Liver (tissue), 9 donors: ENCODE measurements around the gene ELF4. TPM values are rescaled to one million over a fixed set of nuclear protein-coding genes. Genes with fewer than 3 reads are reported as not detected.

Experiments
- DNase-seq: peaks from one replicate; pipeline ENCODE4 v3.0.0-alpha.2; 2017; ENCODE audit warnings: low spot score
- H3K27ac ChIP-seq, 2 donors: one replicate each; pipeline ENCODE4 v1.7.0; 2013; ENCODE audit warnings: inconsistent platforms in 2 of 2, low read length in 2 of 2, control low read depth in 1 of 2, low read depth in 1 of 2, mild to moderate bottlenecking in 1 of 2
- H3K27me3 ChIP-seq, 4 donors: one replicate each; pipeline versions ENCODE4 v1.6.1 to v1.7.0; 2013; ENCODE audit warnings: low read length in 3 of 4, inconsistent platforms in 1 of 4, mild to moderate bottlenecking in 1 of 4, moderate library complexity in 1 of 4; ENCODE audit not compliant: control insufficient read depth in 4 of 4, insufficient read depth in 4 of 4
- H3K36me3 ChIP-seq, 4 donors: one replicate each; pipeline versions ENCODE4 v1.6.1 to v1.7.0; 2013; ENCODE audit warnings: low read length in 3 of 4, mild to moderate bottlenecking in 3 of 4, low read depth in 1 of 4, moderate library complexity in 1 of 4; ENCODE audit not compliant: control insufficient read depth in 4 of 4, insufficient read depth in 3 of 4
- H3K4me1 ChIP-seq, 4 donors: one replicate each; pipeline versions ENCODE4 v1.6.1 to v1.7.0; 2013; ENCODE audit warnings: low read length in 3 of 4, mild to moderate bottlenecking in 3 of 4, moderate library complexity in 1 of 4; ENCODE audit not compliant: control insufficient read depth in 4 of 4, insufficient read depth in 4 of 4
- H3K4me3 ChIP-seq, 3 donors: one replicate each; pipeline versions ENCODE4 v1.6.1 to v1.7.0; 2013; ENCODE audit warnings: low read length in 3 of 3, control low read depth in 1 of 3, low read depth in 1 of 3, mild to moderate bottlenecking in 1 of 3
- H3K9ac ChIP-seq, 2 donors: one replicate each; pipeline ENCODE4 v1.7.0; 2013; ENCODE audit warnings: low read length in 2 of 2, mild to moderate bottlenecking in 2 of 2, moderate library complexity in 2 of 2, control low read depth in 1 of 2, low read depth in 1 of 2
- H3K9me3 ChIP-seq, 4 donors: one replicate each; pipeline versions ENCODE4 v1.6.1 to v1.7.0; 2013; ENCODE audit warnings: low read length in 3 of 4; ENCODE audit not compliant: control insufficient read depth in 4 of 4
- EGR1 ChIP-seq, 2 donors: IDR thresholded peaks; 2 replicates each; pipeline ENCODE4 v1.6.1; 2016 to 2018; ENCODE audit warnings: antibody characterized with exemption in 2 of 2, low read depth in 2 of 2
- FOXA1 ChIP-seq: IDR thresholded peaks from 2 replicates; pipeline ENCODE4 v1.6.1; 2016; ENCODE audit warnings: antibody characterized with exemption
- FOXA2 ChIP-seq: IDR thresholded peaks from 2 replicates; pipeline ENCODE4 v1.6.1; 2016; ENCODE audit warnings: antibody characterized with exemption
- GABPA ChIP-seq, 2 donors: IDR thresholded peaks in 1 of 2; conservative IDR thresholded peaks in 1 of 2; 2 replicates each; pipeline ENCODE4 v1.6.1; 2016; ENCODE audit warnings: antibody characterized with exemption in 2 of 2, mild to moderate bottlenecking in 1 of 2, moderate library complexity in 1 of 2
- HNF4A ChIP-seq, 2 donors: conservative IDR thresholded peaks; 2 replicates each; pipeline ENCODE4 v1.6.1; 2016; ENCODE audit warnings: antibody characterized with exemption in 2 of 2, mild to moderate bottlenecking in 2 of 2
- HNF4G ChIP-seq: IDR thresholded peaks from 2 replicates; pipeline ENCODE4 v1.6.1; 2016; ENCODE audit warnings: antibody characterized with exemption
- JUND ChIP-seq, 2 donors: IDR thresholded peaks; 2 replicates each; pipeline ENCODE4 v1.6.1; 2016; ENCODE audit warnings: antibody characterized with exemption in 2 of 2
- NR2F2 ChIP-seq: IDR thresholded peaks from 2 replicates; pipeline ENCODE4 v1.6.1; 2016; ENCODE audit warnings: antibody characterized with exemption
- RAD21 ChIP-seq, 2 donors: IDR thresholded peaks; 2 replicates each; pipeline ENCODE4 v1.6.1; 2016; ENCODE audit warnings: antibody characterized with exemption in 2 of 2, mild to moderate bottlenecking in 2 of 2
- RXRA ChIP-seq, 2 donors: IDR thresholded peaks; 2 replicates each; pipeline ENCODE4 v1.6.1; 2017 to 2018; ENCODE audit warnings: antibody characterized with exemption in 2 of 2, mild to moderate bottlenecking in 1 of 2
- SP1 ChIP-seq: IDR thresholded peaks from 2 replicates; pipeline ENCODE4 v1.6.1; 2018; ENCODE audit warnings: antibody characterized with exemption, mild to moderate bottlenecking
- TAF1 ChIP-seq: conservative IDR thresholded peaks from 2 replicates; pipeline ENCODE4 v1.6.1; 2016; ENCODE audit warnings: antibody characterized with exemption, mild to moderate bottlenecking
- YY1 ChIP-seq: IDR thresholded peaks from 2 replicates; pipeline ENCODE4 v1.6.1; 2016; ENCODE audit warnings: antibody characterized with exemption, mild to moderate bottlenecking
- WGBS: extraction: QIAGEN DNeasy Blood & Tissue Kit; methylation state at CpG from one replicate; pipeline ENCODE4 v1.1.7; 2013; 5-methylcytosine and 5-hydroxymethylcytosine counted together
- polyA plus RNA-seq, 2 donors: library from polyadenylated mRNA; stranded (reverse) in 1 of 2; unstranded in 1 of 2; fragments of 200-250 nt in 1 of 2; fragments of >200 nt in 1 of 2; fragmentation: Nextera tagmentation in 1 of 2; extraction: Ambion mirVana in 1 of 2; gene quantifications; one replicate each; pipeline versions ENCODE4 v1.2.1 to v1.2.3, GENCODE V29; 2013 to 2015
- total RNA-seq, 2 donors: library from RNA; depleted of rRNA; stranded (reverse); fragments of >200 nt; gene quantifications; one replicate each; pipeline ENCODE4 v1.2.3, GENCODE V29; 2014
- TF ChIP-seq, protein P1 (sequence below): IDR thresholded peaks from 2 replicates; pipeline ENCODE4 v1.6.1; 2016; ENCODE audit warnings: antibody characterized with exemption
- TF ChIP-seq, protein P2 (sequence below): IDR thresholded peaks from 2 replicates; pipeline ENCODE4 v1.6.1; 2016; ENCODE audit warnings: antibody characterized with exemption
- TF ChIP-seq, protein P3 (sequence below): IDR thresholded peaks from 2 replicates; pipeline ENCODE4 v1.6.1; 2016; ENCODE audit warnings: antibody characterized with exemption
- TF ChIP-seq, protein P4 (sequence below): fragments of 150-350 bp; IDR thresholded peaks from 2 replicates; pipeline ENCODE4 v1.5.1; 2017; ENCODE audit warnings: improper control_type of control experiment, low read depth, low read length; ENCODE audit not compliant: missing input control
- TF ChIP-seq, protein P5 (sequence below): IDR thresholded peaks from 2 replicates; pipeline ENCODE4 v1.6.1; 2016; ENCODE audit warnings: antibody characterized with exemption, mild to moderate bottlenecking
- donor health status: healthy.
- donor health status: healthy.
- donor health status: healthy.
- donor health status: healthy.
- donor health status: healthy.

Gene ELF4
- total and polyA plus RNA-seq, 4 donors = 0.35 to 4.7 (median 1.5) TPM

DNA sequence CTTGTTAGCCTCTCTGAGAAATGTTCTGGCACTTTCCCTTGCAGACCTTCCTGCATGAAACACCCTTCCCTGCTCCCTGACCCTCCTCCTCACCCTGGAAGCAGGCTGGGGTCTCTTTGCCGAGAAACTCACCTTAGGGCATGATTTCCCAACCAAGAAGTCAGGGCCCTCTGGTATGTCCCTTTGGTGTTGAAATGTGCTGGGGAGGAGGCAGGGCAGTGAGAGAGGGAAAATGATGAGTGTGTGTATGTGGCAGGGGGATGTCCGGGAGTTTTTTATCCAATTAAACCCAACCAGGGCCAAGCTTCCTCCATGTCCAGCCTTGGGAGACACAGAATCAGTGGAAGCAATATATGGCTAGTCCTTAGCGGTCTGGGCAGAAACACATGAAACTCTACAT lies 5.1 kb downstream of the ELF4 start:
- H3K36me3 ChIP-seq = no peaks in the 10 kb centered on the region
- H3K4me3 ChIP-seq = no peak overlapping the region
- no peaks in the 10 kb centered on the region for H3K9me3 ChIP-seq
- H3K27me3 ChIP-seq = no peaks in the 10 kb centered on the region
- TF ChIP-seq YY1 (no peak), TAF1 (no peak), HNF4A (conservative IDR thresholded peaks at IDR 0.05) (no peak), HNF4G (no peak), RXRA (IDR thresholded peaks at IDR 0.05) (no peak), EGR1 (IDR thresholded peaks at IDR 0.05; ENCODE audit: low read depth in 2 of 2) (no peak), FOXA2 (no peak), SP1 (no peak), GABPA (IDR thresholded peaks at IDR 0.05 in 1 of 2, conservative IDR thresholded peaks at IDR 0.05 in 1 of 2) (no peak), RAD21 (IDR thresholded peaks at IDR 0.05) (no peak), NR2F2 (no peak), JUND (IDR thresholded peaks at IDR 0.05) (no peak), FOXA1 (no peak)
- TF ChIP-seq, protein P1, sequence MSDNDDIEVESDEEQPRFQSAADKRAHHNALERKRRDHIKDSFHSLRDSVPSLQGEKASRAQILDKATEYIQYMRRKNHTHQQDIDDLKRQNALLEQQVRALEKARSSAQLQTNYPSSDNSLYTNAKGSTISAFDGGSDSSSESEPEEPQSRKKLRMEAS = no peak
- TF ChIP-seq, protein P2, sequence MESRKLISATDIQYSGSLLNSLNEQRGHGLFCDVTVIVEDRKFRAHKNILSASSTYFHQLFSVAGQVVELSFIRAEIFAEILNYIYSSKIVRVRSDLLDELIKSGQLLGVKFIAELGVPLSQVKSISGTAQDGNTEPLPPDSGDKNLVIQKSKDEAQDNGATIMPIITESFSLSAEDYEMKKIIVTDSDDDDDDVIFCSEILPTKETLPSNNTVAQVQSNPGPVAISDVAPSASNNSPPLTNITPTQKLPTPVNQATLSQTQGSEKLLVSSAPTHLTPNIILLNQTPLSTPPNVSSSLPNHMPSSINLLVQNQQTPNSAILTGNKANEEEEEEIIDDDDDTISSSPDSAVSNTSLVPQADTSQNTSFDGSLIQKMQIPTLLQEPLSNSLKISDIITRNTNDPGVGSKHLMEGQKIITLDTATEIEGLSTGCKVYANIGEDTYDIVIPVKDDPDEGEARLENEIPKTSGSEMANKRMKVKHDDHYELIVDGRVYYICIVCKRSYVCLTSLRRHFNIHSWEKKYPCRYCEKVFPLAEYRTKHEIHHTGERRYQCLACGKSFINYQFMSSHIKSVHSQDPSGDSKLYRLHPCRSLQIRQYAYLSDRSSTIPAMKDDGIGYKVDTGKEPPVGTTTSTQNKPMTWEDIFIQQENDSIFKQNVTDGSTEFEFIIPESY = no peak
- TF ChIP-seq, protein P3, sequence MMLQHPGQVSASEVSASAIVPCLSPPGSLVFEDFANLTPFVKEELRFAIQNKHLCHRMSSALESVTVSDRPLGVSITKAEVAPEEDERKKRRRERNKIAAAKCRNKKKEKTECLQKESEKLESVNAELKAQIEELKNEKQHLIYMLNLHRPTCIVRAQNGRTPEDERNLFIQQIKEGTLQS = no peak
- TF ChIP-seq, protein P4, sequence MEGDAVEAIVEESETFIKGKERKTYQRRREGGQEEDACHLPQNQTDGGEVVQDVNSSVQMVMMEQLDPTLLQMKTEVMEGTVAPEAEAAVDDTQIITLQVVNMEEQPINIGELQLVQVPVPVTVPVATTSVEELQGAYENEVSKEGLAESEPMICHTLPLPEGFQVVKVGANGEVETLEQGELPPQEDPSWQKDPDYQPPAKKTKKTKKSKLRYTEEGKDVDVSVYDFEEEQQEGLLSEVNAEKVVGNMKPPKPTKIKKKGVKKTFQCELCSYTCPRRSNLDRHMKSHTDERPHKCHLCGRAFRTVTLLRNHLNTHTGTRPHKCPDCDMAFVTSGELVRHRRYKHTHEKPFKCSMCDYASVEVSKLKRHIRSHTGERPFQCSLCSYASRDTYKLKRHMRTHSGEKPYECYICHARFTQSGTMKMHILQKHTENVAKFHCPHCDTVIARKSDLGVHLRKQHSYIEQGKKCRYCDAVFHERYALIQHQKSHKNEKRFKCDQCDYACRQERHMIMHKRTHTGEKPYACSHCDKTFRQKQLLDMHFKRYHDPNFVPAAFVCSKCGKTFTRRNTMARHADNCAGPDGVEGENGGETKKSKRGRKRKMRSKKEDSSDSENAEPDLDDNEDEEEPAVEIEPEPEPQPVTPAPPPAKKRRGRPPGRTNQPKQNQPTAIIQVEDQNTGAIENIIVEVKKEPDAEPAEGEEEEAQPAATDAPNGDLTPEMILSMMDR = no peak
- TF ChIP-seq, protein P5, sequence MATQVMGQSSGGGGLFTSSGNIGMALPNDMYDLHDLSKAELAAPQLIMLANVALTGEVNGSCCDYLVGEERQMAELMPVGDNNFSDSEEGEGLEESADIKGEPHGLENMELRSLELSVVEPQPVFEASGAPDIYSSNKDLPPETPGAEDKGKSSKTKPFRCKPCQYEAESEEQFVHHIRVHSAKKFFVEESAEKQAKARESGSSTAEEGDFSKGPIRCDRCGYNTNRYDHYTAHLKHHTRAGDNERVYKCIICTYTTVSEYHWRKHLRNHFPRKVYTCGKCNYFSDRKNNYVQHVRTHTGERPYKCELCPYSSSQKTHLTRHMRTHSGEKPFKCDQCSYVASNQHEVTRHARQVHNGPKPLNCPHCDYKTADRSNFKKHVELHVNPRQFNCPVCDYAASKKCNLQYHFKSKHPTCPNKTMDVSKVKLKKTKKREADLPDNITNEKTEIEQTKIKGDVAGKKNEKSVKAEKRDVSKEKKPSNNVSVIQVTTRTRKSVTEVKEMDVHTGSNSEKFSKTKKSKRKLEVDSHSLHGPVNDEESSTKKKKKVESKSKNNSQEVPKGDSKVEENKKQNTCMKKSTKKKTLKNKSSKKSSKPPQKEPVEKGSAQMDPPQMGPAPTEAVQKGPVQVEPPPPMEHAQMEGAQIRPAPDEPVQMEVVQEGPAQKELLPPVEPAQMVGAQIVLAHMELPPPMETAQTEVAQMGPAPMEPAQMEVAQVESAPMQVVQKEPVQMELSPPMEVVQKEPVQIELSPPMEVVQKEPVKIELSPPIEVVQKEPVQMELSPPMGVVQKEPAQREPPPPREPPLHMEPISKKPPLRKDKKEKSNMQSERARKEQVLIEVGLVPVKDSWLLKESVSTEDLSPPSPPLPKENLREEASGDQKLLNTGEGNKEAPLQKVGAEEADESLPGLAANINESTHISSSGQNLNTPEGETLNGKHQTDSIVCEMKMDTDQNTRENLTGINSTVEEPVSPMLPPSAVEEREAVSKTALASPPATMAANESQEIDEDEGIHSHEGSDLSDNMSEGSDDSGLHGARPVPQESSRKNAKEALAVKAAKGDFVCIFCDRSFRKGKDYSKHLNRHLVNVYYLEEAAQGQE = no peak
- H3K27ac ChIP-seq = no peak overlapping the region
- H3K9ac ChIP-seq = no peak overlapping the region
- peaks cover 0 to 4% (median 0%) of the 10 kb centered on the region in 4 donors for H3K4me1 ChIP-seq
- no peak for DNase-seq
- WGBS = 79% methylated on average over 3 of the region's 3 CpGs
